HepG2 (cell line): ENCODE results near the gene DENND2A. TPM values are rescaled to one million over a fixed set of nuclear protein-coding genes. Genes with fewer than 3 reads are reported as not detected.

Experiments
- DDIT3 ChIP-seq: sonication (generic); formaldehyde crosslinking; IDR thresholded peaks from 2 replicates; pipeline ENCODE4 v1.4.0; 2020; ENCODE audit warnings: mild to moderate bottlenecking, missing genetic modification reagents
- EEA1 ChIP-seq: sonication (generic); formaldehyde crosslinking; IDR thresholded peaks from 2 replicates; pipeline ENCODE4 v1.5.1; 2020; ENCODE audit warnings: mild to moderate bottlenecking, missing genetic modification reagents, borderline replicate concordance
- FOXA1 ChIP-seq, 2 experiments: fragments of 450-650 bp in 1 of 2; sonication (generic) in 1 of 2; formaldehyde crosslinking in 1 of 2; IDR thresholded peaks; 2 replicates each; pipeline versions ENCODE4 v1.4.0 to v1.6.1; 2016 to 2020; ENCODE audit warnings: missing genetic modification reagents in 1 of 2
- GFI1 ChIP-seq: sonication (generic); formaldehyde crosslinking; IDR thresholded peaks from 2 replicates; pipeline ENCODE4 v1.5.0; 2020; ENCODE audit warnings: missing genetic modification reagents, mild to moderate bottlenecking, borderline replicate concordance
- HNRNPUL1 ChIP-seq: fragments of 200-400 bp; formaldehyde crosslinking; IDR thresholded peaks from 2 replicates; pipeline ENCODE4 v1.6.1; 2017; ENCODE audit warnings: low read depth, mild to moderate bottlenecking, low read length, moderate library complexity
- ISL2 ChIP-seq: sonication (generic); formaldehyde crosslinking; IDR thresholded peaks from 2 replicates; pipeline ENCODE4 v1.5.0; 2020; ENCODE audit warnings: missing genetic modification reagents
- KLF12 ChIP-seq: sonication (generic); formaldehyde crosslinking; IDR thresholded peaks from 2 replicates; pipeline ENCODE4 v1.4.0; 2020; ENCODE audit warnings: missing genetic modification reagents, borderline replicate concordance
- NR1H2 ChIP-seq: sonication (generic); formaldehyde crosslinking; IDR thresholded peaks from 2 replicates; pipeline ENCODE4 v1.8.1; 2022; ENCODE audit warnings: low read depth, missing genetic modification reagents, borderline replicate concordance
- NRL ChIP-seq: sonication (generic); formaldehyde crosslinking; IDR thresholded peaks from 2 replicates; pipeline ENCODE4 v1.5.0; 2020; ENCODE audit warnings: missing genetic modification reagents, mild to moderate bottlenecking, moderate library complexity, borderline replicate concordance
- POLR2G ChIP-seq: fragments of 200-400 bp; formaldehyde crosslinking; IDR thresholded peaks from 2 replicates; pipeline ENCODE4 v1.6.1; 2018; ENCODE audit warnings: mild to moderate bottlenecking, low read depth, low read length, moderate library complexity
- PRDM4 ChIP-seq: sonication (generic); formaldehyde crosslinking; IDR thresholded peaks from 2 replicates; pipeline ENCODE4 v1.9.0; 2021; ENCODE audit warnings: missing genetic modification reagents, borderline replicate concordance
- RBFOX2 ChIP-seq: fragments of 200-400 bp; formaldehyde crosslinking; IDR thresholded peaks from 2 replicates; pipeline ENCODE4 v1.6.1; 2017; ENCODE audit warnings: low read depth, mild to moderate bottlenecking, low read length
- REST ChIP-seq, 2 experiments: IDR thresholded peaks; 2 replicates each; pipeline ENCODE4 v1.6.1; 2011 to 2012; ENCODE audit warnings: low read length in 2 of 2, borderline replicate concordance in 1 of 2, low read depth in 1 of 2, mild to moderate bottlenecking in 1 of 2, moderate library complexity in 1 of 2
- SAP130 ChIP-seq: IDR thresholded peaks from 2 replicates; pipeline ENCODE4 v1.6.1; 2016; ENCODE audit warnings: low read depth
- SETDB1 ChIP-seq: sonication (generic); formaldehyde crosslinking; IDR thresholded peaks from 2 replicates; pipeline ENCODE4 v1.5.1; 2020; ENCODE audit warnings: missing genetic modification reagents, mild to moderate bottlenecking, borderline replicate concordance
- SMARCE1 ChIP-seq: fragments of 450-650 bp; IDR thresholded peaks from 2 replicates; pipeline ENCODE4 v1.6.1; 2017; ENCODE audit warnings: borderline replicate concordance
- TARDBP ChIP-seq: sonication (generic); formaldehyde crosslinking; IDR thresholded peaks from 2 replicates; pipeline ENCODE4 v1.8.0; 2022; ENCODE audit warnings: mild to moderate bottlenecking, missing genetic modification reagents
- THAP9 ChIP-seq: sonication (generic); formaldehyde crosslinking; IDR thresholded peaks from 2 replicates; pipeline ENCODE4; 2020; ENCODE audit warnings: missing genetic modification reagents, mild to moderate bottlenecking, borderline replicate concordance
- ZFP37 ChIP-seq: sonication (generic); formaldehyde crosslinking; IDR thresholded peaks from 2 replicates; pipeline ENCODE4 v1.4.0; 2020; ENCODE audit warnings: missing genetic modification reagents, borderline replicate concordance
- polyA plus RNA-seq, 8 experiments: library from polyadenylated mRNA; depleted of rRNA in 3 of 8; stranded (reverse) in 7 of 8; unstranded in 1 of 8; fragments of >200 nt; fragmentation: Illumina TruSeq in 4 of 8; extraction: Trizol in 4 of 8; gene quantifications; 2 replicates each; pipeline versions ENCODE4 v1.2.1 to v1.2.3, GENCODE V29; 2011 to 2016; ENCODE audit warnings: low read depth in 4 of 8, missing spikeins in 1 of 8, mixed read lengths in 1 of 8; ENCODE audit not compliant: insufficient read depth in 1 of 8
- total RNA-seq, 5 experiments: library from RNA; depleted of rRNA; stranded (reverse); fragments of >200 nt; fragmentation: Illumina TruSeq; extraction: Trizol; gene quantifications; 2 replicates each; pipeline ENCODE4 v1.2.3, GENCODE V29; 2016; ENCODE audit warnings: low read depth in 1 of 5

Gene DENND2A
- total and polyA plus RNA-seq, 2 of the 13 experiments (the other 11 are each of a cell fraction or from before 2014, with no cell fraction given) = not detected

- TF ChIP-seq TARDBP (CRISPR knock-in tag) = no peak
- TF ChIP-seq FOXA1 (IDR thresholded peaks at IDR 0.05) = no peak
- no peak for TF ChIP-seq FOXA1 (CRISPR knock-in tag; IDR thresholded peaks at IDR 0.05)
- TF ChIP-seq DDIT3 (CRISPR knock-in tag) = no peak
- peak; percentile 23; the same call in 1 of the 2 replicates for TF ChIP-seq SAP130 (CRISPR knock-in tag)
- 0 out of 2 replicates have a peak, but pooled peaks have one; percentile 22 for TF ChIP-seq NRL (CRISPR knock-in tag)
- TF ChIP-seq ZFP37 (CRISPR knock-in tag) = no peak
- no peak for TF ChIP-seq REST (IDR thresholded peaks at IDR 0.05; ENCODE audit: borderline replicate concordance in 1 of 2, low read depth in 1 of 2, low read length in 2 of 2)
- no peak for TF ChIP-seq HNRNPUL1
- TF ChIP-seq NR1H2 = no peak
- 0 out of 2 replicates have a peak, but pooled peaks have one; percentile 35 for TF ChIP-seq THAP9 (CRISPR knock-in tag)
- TF ChIP-seq ISL2 (CRISPR knock-in tag) = 0 out of 2 replicates have a peak, but pooled peaks have one; percentile 18
- TF ChIP-seq POLR2G = no peak
- no peak for TF ChIP-seq GFI1
- no peak for TF ChIP-seq RBFOX2
- TF ChIP-seq PRDM4 (CRISPR knock-in tag) = no peak
- no peak for TF ChIP-seq SMARCE1
- no peak for TF ChIP-seq SETDB1 (CRISPR knock-in tag)
- TF ChIP-seq EEA1 (CRISPR knock-in tag) = no peak
- no peak for TF ChIP-seq KLF12 (CRISPR knock-in tag)
These were observed 12.9 kb upstream of the DENND2A start (continued) for GRCh38 chr7:140653319-140654108.
